SU-DHL-6 (cell line): ENCODE measurements around the gene HACD3.

Experiments
- EZH2phosphoT487 ChIP-seq: fragments of 200-600 bp; sonication (generic), shearing (Covaris generic); conservative IDR thresholded peaks from 2 replicates; pipeline ENCODE4 v1.6.1; 2018; ENCODE audit warnings: mild to moderate bottlenecking, antibody characterized with exemption, low read length, moderate library complexity, mixed read lengths
- TF ChIP-seq, protein P1 (sequence below): fragments of 200-600 bp; sonication (generic); IDR thresholded peaks from one replicate; pipeline ENCODE4 v1.5.1; 2017; ENCODE audit warnings: antibody characterized with exemption, mild to moderate bottlenecking, low read length, moderate library complexity; ENCODE audit not compliant: insufficient read depth, poor library complexity, severe bottlenecking

DNA sequence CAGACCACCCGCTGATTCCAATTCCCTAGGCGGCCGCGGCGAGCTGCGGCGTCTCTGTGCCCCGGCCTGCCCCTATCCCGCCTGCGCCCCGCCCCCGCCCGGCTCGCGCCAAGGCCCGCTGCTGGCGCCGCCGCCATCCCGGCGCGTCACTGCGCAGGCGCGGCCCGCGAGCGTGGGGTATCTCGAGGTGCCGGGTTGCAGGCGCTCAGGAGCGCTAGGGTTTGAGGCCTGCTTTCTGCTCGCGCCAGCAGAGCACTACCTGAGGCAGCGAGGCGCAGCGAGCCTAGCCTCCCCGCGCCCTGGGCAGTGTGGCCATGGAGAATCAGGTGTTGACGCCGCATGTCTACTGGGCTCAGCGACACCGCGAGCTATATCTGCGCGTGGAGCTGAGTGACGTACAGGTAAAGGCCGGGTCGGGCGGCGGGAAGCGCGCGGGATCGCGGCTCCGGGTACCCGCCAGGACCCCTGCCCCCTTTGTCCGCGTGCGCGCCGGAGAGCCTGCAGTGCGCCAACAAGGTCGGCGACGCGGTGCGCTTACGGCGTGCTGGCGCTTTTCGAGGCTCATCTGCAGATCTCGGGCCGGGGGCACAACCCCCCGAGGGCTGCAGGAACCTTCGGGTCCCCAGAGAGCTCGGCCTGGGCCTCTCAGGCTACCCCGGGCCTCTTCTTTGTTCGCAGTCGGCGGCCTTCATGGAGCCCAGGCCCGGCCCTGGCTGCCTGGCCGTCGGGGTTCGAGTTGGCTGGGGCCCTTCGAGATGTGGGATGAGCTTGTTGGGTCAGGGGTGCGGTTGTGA lies at the start of gene HACD3:
- TF ChIP-seq, protein P1, sequence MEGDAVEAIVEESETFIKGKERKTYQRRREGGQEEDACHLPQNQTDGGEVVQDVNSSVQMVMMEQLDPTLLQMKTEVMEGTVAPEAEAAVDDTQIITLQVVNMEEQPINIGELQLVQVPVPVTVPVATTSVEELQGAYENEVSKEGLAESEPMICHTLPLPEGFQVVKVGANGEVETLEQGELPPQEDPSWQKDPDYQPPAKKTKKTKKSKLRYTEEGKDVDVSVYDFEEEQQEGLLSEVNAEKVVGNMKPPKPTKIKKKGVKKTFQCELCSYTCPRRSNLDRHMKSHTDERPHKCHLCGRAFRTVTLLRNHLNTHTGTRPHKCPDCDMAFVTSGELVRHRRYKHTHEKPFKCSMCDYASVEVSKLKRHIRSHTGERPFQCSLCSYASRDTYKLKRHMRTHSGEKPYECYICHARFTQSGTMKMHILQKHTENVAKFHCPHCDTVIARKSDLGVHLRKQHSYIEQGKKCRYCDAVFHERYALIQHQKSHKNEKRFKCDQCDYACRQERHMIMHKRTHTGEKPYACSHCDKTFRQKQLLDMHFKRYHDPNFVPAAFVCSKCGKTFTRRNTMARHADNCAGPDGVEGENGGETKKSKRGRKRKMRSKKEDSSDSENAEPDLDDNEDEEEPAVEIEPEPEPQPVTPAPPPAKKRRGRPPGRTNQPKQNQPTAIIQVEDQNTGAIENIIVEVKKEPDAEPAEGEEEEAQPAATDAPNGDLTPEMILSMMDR, result no peak
- TF ChIP-seq EZH2phosphoT487, result no peak
